Measurements from ENCODE around the gene PDE8B.
"Not testable (repeated sequence)": the region's sequence is repeated elsewhere in the genome, so short reads cannot be mapped to it uniquely, and the experiment has no call there.

PDE8B gene

DNA sequence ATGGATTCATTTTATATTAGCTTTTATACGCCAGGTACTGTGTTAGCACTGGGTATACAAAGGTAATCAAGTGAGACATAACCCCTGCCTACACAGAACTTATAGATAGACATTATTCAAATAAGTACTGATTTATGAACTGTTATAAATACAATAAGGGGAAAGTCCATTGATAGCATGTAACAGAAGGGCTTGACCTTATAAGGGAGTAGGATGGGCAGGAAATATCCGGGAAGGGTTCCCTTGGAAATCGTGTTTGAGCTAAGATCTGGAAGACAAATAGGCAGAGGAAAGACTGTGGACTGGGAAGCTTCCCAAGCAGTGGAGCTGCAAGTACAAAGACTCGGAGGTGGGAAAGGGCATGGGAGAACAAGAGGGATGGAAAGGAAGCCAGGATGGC is 170.2 kb downstream of the PDE8B start:
- no peak overlapping the region for H3K9ac ChIP-seq (ENCODE audit: low read length)
- H3K79me1 ChIP-seq (ENCODE audit: low read length), result no peaks in the 10 kb centered on the region
- H3K27me3 ChIP-seq (ENCODE audit: insufficient read depth, low read length, poor library complexity), result no peaks in the 10 kb centered on the region
- H4K8ac ChIP-seq (ENCODE audit: low read depth, low read length), result no peak overlapping the region
- H4K5ac ChIP-seq (ENCODE audit: low read length), result no peak overlapping the region
- no peak overlapping the region for H3K4ac ChIP-seq (ENCODE audit: low read depth, low read length)
- WGBS (ENCODE audit: extremely low coverage, insufficient coverage, low lambda C conversion rate), result no CpG with 5 or more reads among the region's 4 CpGs
- H3K4me2 ChIP-seq (ENCODE audit: low read length), result no peak overlapping the region
- no peak for DNase-seq
- H2AK5ac ChIP-seq (ENCODE audit: low read length), result no peak overlapping the region
- no peaks in the 10 kb centered on the region for H3K79me2 ChIP-seq (ENCODE audit: control insufficient read depth, insufficient read depth, low read length)
- H3K4me3 ChIP-seq (ENCODE audit: low read length), result no peak overlapping the region
- no peak overlapping the region for H3K56ac ChIP-seq (ENCODE audit: low read length)
- H3K36me3 ChIP-seq (ENCODE audit: control insufficient read depth, insufficient read depth, low read length), result no peaks in the 10 kb centered on the region
- no peak overlapping the region for H2BK5ac ChIP-seq (ENCODE audit: low read length)
- H2BK120ac ChIP-seq (ENCODE audit: low read depth, low read length), result no peak overlapping the region
- no peak overlapping the region for H2BK15ac ChIP-seq (replicated peaks; ENCODE audit: low read depth)
- H3K27ac ChIP-seq (ENCODE audit: low read depth, low read length), result no peak overlapping the region
- no peak overlapping the region for H3K23ac ChIP-seq (ENCODE audit: low read length)
- no peak overlapping the region for H3K18ac ChIP-seq (ENCODE audit: low read length)
- no peaks in the 10 kb centered on the region for H3K4me1 ChIP-seq (ENCODE audit: control insufficient read depth, low read depth, low read length)

DNA sequence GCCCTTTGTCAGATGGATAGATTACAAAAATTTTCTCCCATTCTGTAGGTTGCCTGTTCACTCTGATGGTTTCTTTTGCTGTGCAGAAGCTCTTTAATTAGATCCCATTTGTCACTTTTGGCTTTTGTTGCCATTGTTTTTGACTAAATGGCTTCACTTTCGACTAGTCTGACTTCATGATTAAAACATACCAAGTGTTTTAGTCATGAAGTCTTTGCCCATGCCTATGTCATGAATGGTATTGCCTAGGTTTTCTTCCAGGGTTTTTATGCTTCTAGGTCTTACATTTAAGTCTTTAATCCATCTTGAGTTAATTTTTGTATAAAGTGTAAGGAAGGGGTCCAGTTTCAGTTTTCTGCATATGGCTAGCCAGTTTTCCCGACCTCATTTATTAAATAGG is 172.9 kb downstream of the PDE8B start:
- H2BK120ac ChIP-seq (ENCODE audit: low read depth, low read length); H3K36me3 ChIP-seq (ENCODE audit: control insufficient read depth, insufficient read depth, low read length); H2AK5ac ChIP-seq (ENCODE audit: low read length); DNase-seq; H3K4me3 ChIP-seq (ENCODE audit: low read length); H3K27ac ChIP-seq (ENCODE audit: low read depth, low read length); H2BK5ac ChIP-seq (ENCODE audit: low read length); H3K56ac ChIP-seq (ENCODE audit: low read length); H2BK15ac ChIP-seq (replicated peaks; ENCODE audit: low read depth); H4K8ac ChIP-seq (ENCODE audit: low read depth, low read length); H3K18ac ChIP-seq (ENCODE audit: low read length); H3K79me1 ChIP-seq (ENCODE audit: low read length); H3K9ac ChIP-seq (ENCODE audit: low read length); H3K4me1 ChIP-seq (ENCODE audit: control insufficient read depth, low read depth, low read length); H3K4ac ChIP-seq (ENCODE audit: low read depth, low read length); H3K79me2 ChIP-seq (ENCODE audit: control insufficient read depth, insufficient read depth, low read length); H4K5ac ChIP-seq (ENCODE audit: low read length); H3K23ac ChIP-seq (ENCODE audit: low read length); H3K4me2 ChIP-seq (ENCODE audit: low read length); H3K27me3 ChIP-seq (ENCODE audit: insufficient read depth, low read length, poor library complexity): not testable (repeated sequence)
- no CpG with 5 or more reads among the region's 2 CpGs for WGBS (ENCODE audit: extremely low coverage, insufficient coverage, low lambda C conversion rate)

DNA sequence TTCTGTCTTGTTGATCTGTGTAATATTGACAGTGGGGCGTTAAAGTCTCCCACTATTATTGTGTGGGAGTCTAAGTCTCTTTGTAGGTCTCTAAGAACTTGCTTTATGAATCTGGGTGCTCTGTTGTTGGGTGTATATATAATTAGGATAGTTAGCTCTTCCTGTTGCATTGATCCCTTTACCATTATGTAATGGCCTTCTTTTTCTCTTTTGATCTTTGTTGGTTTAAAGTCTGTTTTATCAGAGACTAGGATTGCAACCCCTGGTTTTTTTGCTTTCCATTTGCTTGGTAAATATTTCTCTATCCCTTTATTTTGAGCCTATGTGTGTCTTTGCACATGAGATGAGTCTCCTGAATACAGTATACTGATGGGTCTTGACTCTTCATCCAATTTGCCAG is 175.9 kb downstream of the PDE8B start:
- no CpG with 5 or more reads among the region's 1 CpG for WGBS (ENCODE audit: extremely low coverage, insufficient coverage, low lambda C conversion rate)
- not testable (repeated sequence) for H3K79me2 ChIP-seq (ENCODE audit: control insufficient read depth, insufficient read depth, low read length); H3K4me1 ChIP-seq (ENCODE audit: control insufficient read depth, low read depth, low read length); H3K9ac ChIP-seq (ENCODE audit: low read length); H2AK5ac ChIP-seq (ENCODE audit: low read length); H3K23ac ChIP-seq (ENCODE audit: low read length); H3K27ac ChIP-seq (ENCODE audit: low read depth, low read length); H3K27me3 ChIP-seq (ENCODE audit: insufficient read depth, low read length, poor library complexity); H4K5ac ChIP-seq (ENCODE audit: low read length); H2BK5ac ChIP-seq (ENCODE audit: low read length); DNase-seq; H3K4me2 ChIP-seq (ENCODE audit: low read length); H3K36me3 ChIP-seq (ENCODE audit: control insufficient read depth, insufficient read depth, low read length); H3K56ac ChIP-seq (ENCODE audit: low read length); H2BK15ac ChIP-seq (replicated peaks; ENCODE audit: low read depth); H4K8ac ChIP-seq (ENCODE audit: low read depth, low read length); H3K4me3 ChIP-seq (ENCODE audit: low read length); H3K18ac ChIP-seq (ENCODE audit: low read length); H3K79me1 ChIP-seq (ENCODE audit: low read length); H3K4ac ChIP-seq (ENCODE audit: low read depth, low read length); H2BK120ac ChIP-seq (ENCODE audit: low read depth, low read length)

DNA sequence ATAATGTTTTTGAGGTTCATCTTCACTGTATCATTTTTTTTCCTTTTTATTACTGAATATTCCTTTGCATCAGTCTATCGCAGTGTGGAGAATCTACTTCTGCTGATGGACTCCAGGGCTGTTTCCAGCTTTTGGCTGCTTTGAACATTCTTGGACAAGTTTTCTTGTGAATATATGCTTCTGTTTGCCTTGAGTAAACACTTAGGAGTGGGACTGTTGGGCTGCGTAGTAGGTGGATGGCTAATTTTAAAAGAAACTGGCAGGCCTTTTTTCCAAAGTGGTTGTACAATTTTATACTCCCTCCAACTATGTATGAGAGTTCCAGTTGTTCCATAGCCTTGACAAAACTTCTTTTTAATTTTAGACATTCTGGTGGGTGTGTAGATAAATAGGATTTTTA is 179.3 kb downstream of the PDE8B start:
- H3K4me1 ChIP-seq (ENCODE audit: control insufficient read depth, low read depth, low read length), result no peaks in the 10 kb centered on the region

DNA sequence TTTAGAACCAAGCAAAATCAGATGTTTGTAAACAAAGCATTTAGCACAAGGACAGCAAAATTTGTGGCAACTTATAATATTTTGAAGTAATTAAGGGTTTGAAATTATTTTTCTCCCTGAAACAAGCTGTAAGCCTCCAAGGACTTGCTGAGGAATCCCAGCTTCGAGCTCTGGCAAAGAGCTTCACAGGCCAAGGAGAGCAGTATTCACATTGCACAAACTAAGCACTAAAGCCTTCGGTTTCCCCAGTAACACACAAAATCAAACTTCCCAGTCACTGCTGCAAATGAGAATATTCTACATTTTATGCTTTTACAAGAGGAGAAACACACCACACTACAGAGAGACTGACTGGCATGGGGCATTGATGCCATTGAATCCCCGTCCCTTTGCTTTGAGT is 179.7 kb downstream of the PDE8B start:
- H2BK5ac ChIP-seq (ENCODE audit: low read length), result no peak overlapping the region
- H3K4me1 ChIP-seq (ENCODE audit: control insufficient read depth, low read depth, low read length), result no peaks in the 10 kb centered on the region
- H3K79me2 ChIP-seq (ENCODE audit: control insufficient read depth, insufficient read depth, low read length), result no peaks in the 10 kb centered on the region
- no peaks in the 10 kb centered on the region for H3K36me3 ChIP-seq (ENCODE audit: control insufficient read depth, insufficient read depth, low read length)
- no peak overlapping the region for H3K56ac ChIP-seq (ENCODE audit: low read length)
- H3K27ac ChIP-seq (ENCODE audit: low read depth, low read length), result no peak overlapping the region
- DNase-seq, result no peak
- no peak overlapping the region for H3K4me2 ChIP-seq (ENCODE audit: low read length)
- H4K5ac ChIP-seq (ENCODE audit: low read length), result no peak overlapping the region
- no peak overlapping the region for H3K4ac ChIP-seq (ENCODE audit: low read depth, low read length)
- H4K8ac ChIP-seq (ENCODE audit: low read depth, low read length), result no peak overlapping the region
- H2BK120ac ChIP-seq (ENCODE audit: low read depth, low read length), result no peak overlapping the region
- no peak overlapping the region for H2AK5ac ChIP-seq (ENCODE audit: low read length)
- no peak overlapping the region for H2BK15ac ChIP-seq (replicated peaks; ENCODE audit: low read depth)
- H3K18ac ChIP-seq (ENCODE audit: low read length), result no peak overlapping the region
- no peak overlapping the region for H3K23ac ChIP-seq (ENCODE audit: low read length)
- no peak overlapping the region for H3K4me3 ChIP-seq (ENCODE audit: low read length)
- no peaks in the 10 kb centered on the region for H3K79me1 ChIP-seq (ENCODE audit: low read length)
- WGBS (ENCODE audit: extremely low coverage, insufficient coverage, low lambda C conversion rate), result no CpG with 5 or more reads among the region's 3 CpGs
- no peak overlapping the region for H3K9ac ChIP-seq (ENCODE audit: low read length)
- H3K27me3 ChIP-seq (ENCODE audit: insufficient read depth, low read length, poor library complexity), result no peaks in the 10 kb centered on the region

More for the DNA sequence above, 179.3 kb downstream of the PDE8B start:
- H3K79me2 ChIP-seq (ENCODE audit: control insufficient read depth, insufficient read depth, low read length), result no peaks in the 10 kb centered on the region
- H3K79me1 ChIP-seq (ENCODE audit: low read length), result no peaks in the 10 kb centered on the region
- no peak overlapping the region for H4K5ac ChIP-seq (ENCODE audit: low read length)
- H2AK5ac ChIP-seq (ENCODE audit: low read length), result no peak overlapping the region
- WGBS (ENCODE audit: extremely low coverage, insufficient coverage, low lambda C conversion rate), result no CpG with 5 or more reads among the region's 2 CpGs
- no peak overlapping the region for H2BK120ac ChIP-seq (ENCODE audit: low read depth, low read length)
- H3K4me2 ChIP-seq (ENCODE audit: low read length), result no peak overlapping the region
- H3K27ac ChIP-seq (ENCODE audit: low read depth, low read length), result no peak overlapping the region
- H3K56ac ChIP-seq (ENCODE audit: low read length), result no peak overlapping the region
- DNase-seq, result no peak
- no peak overlapping the region for H3K9ac ChIP-seq (ENCODE audit: low read length)
- no peak overlapping the region for H3K23ac ChIP-seq (ENCODE audit: low read length)
- no peak overlapping the region for H3K18ac ChIP-seq (ENCODE audit: low read length)
- H2BK5ac ChIP-seq (ENCODE audit: low read length), result no peak overlapping the region
- H3K4me3 ChIP-seq (ENCODE audit: low read length), result no peak overlapping the region
- H4K8ac ChIP-seq (ENCODE audit: low read depth, low read length), result no peak overlapping the region
- no peaks in the 10 kb centered on the region for H3K27me3 ChIP-seq (ENCODE audit: insufficient read depth, low read length, poor library complexity)
- H3K4ac ChIP-seq (ENCODE audit: low read depth, low read length), result no peak overlapping the region
- H3K36me3 ChIP-seq (ENCODE audit: control insufficient read depth, insufficient read depth, low read length), result no peaks in the 10 kb centered on the region
- no peak overlapping the region for H2BK15ac ChIP-seq (replicated peaks; ENCODE audit: low read depth)

DNA sequence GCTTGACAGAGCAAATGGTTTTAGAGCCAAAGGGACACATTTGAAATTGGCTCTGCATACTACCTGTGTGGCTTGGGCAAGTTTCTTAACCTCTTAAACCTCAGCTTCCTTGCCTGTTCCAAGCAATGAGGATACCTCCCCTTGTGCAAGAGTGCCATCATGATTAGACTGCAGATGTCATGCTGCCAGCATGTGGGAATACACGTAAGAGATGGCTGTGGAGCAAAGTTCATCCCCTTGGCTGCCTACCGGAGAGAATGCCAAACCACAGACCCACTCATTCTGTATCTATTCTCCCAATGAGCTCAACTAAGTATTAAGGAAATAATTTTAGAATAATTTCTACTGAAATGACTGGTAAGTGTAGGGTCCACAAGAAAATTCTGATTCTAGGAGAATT is 180.3 kb downstream of the PDE8B start:
- Histone ChIP-seq H3K4me3 (ENCODE audit: low read length) (no peak overlapping the region), H4K5ac (ENCODE audit: low read length) (no peak overlapping the region), H3K27me3 (ENCODE audit: insufficient read depth, low read length, poor library complexity) (no peaks in the 10 kb centered on the region), H3K23ac (ENCODE audit: low read length) (no peak overlapping the region), H3K27ac (ENCODE audit: low read depth, low read length) (no peak overlapping the region), H3K4ac (ENCODE audit: low read depth, low read length) (no peak overlapping the region), H2BK5ac (ENCODE audit: low read length) (no peak overlapping the region), H3K9ac (ENCODE audit: low read length) (no peak overlapping the region), H3K4me2 (ENCODE audit: low read length) (no peak overlapping the region), H4K8ac (ENCODE audit: low read depth, low read length) (no peak overlapping the region), H2BK15ac (replicated peaks; ENCODE audit: low read depth) (no peak overlapping the region), H3K79me2 (ENCODE audit: control insufficient read depth, insufficient read depth, low read length) (no peaks in the 10 kb centered on the region), H3K36me3 (ENCODE audit: control insufficient read depth, insufficient read depth, low read length) (no peaks in the 10 kb centered on the region), H3K4me1 (ENCODE audit: control insufficient read depth, low read depth, low read length) (no peaks in the 10 kb centered on the region), H2AK5ac (ENCODE audit: low read length) (no peak overlapping the region), H3K18ac (ENCODE audit: low read length) (no peak overlapping the region), H3K56ac (ENCODE audit: low read length) (no peak overlapping the region), H2BK120ac (ENCODE audit: low read depth, low read length) (no peak overlapping the region), H3K79me1 (ENCODE audit: low read length) (no peaks in the 10 kb centered on the region)
- no peak for DNase-seq
- no CpG with 5 or more reads among the region's 2 CpGs for WGBS (ENCODE audit: extremely low coverage, insufficient coverage, low lambda C conversion rate)
